ENCODE data around the gene TIPARP.
"Not testable (repeated sequence)": the region's sequence is repeated elsewhere in the genome, so short reads cannot be mapped to it uniquely, and the experiment has no call there.

TIPARP gene

GRCh38 chr3:156646958-156647357 lies 27.4 kb upstream of the TIPARP start:
- no peak for DNase-seq (ENCODE audit: low read depth)
- no peak for TF ChIP-seq CTCF (IDR thresholded peaks at IDR 0.05; ENCODE audit: control insufficient read depth, extremely low read depth, insufficient read depth)

GRCh38 chr3:156648086-156648485 lies 26.3 kb upstream of the TIPARP start:
- H3K4me3 ChIP-seq (ENCODE audit: low read depth, low read length): no peak overlapping the region
- no peak for DNase-seq (ENCODE audit: low read depth)
- TF ChIP-seq CTCF (IDR thresholded peaks at IDR 0.05; ENCODE audit: control insufficient read depth, extremely low read depth, insufficient read depth): no peak

More at GRCh38 chr3:156646958-156647357, 27.4 kb upstream of the TIPARP start:
- H3K4me3 ChIP-seq (ENCODE audit: low read depth, low read length): no peak overlapping the region

GRCh38 chr3:156649681-156650080 lies 24.7 kb upstream of the TIPARP start:
- no peak for DNase-seq (ENCODE audit: low read depth)
- TF ChIP-seq CTCF (IDR thresholded peaks at IDR 0.05; ENCODE audit: control insufficient read depth, extremely low read depth, insufficient read depth): no peak
- no peak overlapping the region for H3K4me3 ChIP-seq (ENCODE audit: low read depth, low read length)

- DNase-seq (ENCODE audit: low read depth); H3K4me3 ChIP-seq (ENCODE audit: low read depth, low read length): not testable (repeated sequence)
Observed at GRCh38 chr3:156652661-156653060, 21.7 kb upstream of the TIPARP start.

- TF ChIP-seq CTCF (IDR thresholded peaks at IDR 0.05; ENCODE audit: control insufficient read depth, extremely low read depth, insufficient read depth): no peak
- no peak for DNase-seq (ENCODE audit: low read depth)
- no peak overlapping the region for H3K4me3 ChIP-seq (ENCODE audit: low read depth, low read length)
Observed at GRCh38 chr3:156654834-156655233, 19.6 kb upstream of the TIPARP start.

- H3K4me3 ChIP-seq (ENCODE audit: low read depth, low read length): no peak overlapping the region
- TF ChIP-seq CTCF (IDR thresholded peaks at IDR 0.05; ENCODE audit: control insufficient read depth, extremely low read depth, insufficient read depth): no peak
- DNase-seq (ENCODE audit: low read depth): no peak
Observed at GRCh38 chr3:156655819-156656550, 18.4 kb upstream of the TIPARP start.

GRCh38 chr3:156657440-156657839 lies 16.9 kb upstream of the TIPARP start:
- H3K4me3 ChIP-seq (ENCODE audit: low read depth, low read length): no peak overlapping the region
- no peak for DNase-seq (ENCODE audit: low read depth)
- TF ChIP-seq CTCF (IDR thresholded peaks at IDR 0.05; ENCODE audit: control insufficient read depth, extremely low read depth, insufficient read depth): no peak

Measured in LNCaP clone FGC (cell line).